Measurements from ENCODE around the gene CDC14A.
A peak's percentile ranks its signal among the peaks of the same experiment; 100 is the strongest.

The CDC14A gene

DNA sequence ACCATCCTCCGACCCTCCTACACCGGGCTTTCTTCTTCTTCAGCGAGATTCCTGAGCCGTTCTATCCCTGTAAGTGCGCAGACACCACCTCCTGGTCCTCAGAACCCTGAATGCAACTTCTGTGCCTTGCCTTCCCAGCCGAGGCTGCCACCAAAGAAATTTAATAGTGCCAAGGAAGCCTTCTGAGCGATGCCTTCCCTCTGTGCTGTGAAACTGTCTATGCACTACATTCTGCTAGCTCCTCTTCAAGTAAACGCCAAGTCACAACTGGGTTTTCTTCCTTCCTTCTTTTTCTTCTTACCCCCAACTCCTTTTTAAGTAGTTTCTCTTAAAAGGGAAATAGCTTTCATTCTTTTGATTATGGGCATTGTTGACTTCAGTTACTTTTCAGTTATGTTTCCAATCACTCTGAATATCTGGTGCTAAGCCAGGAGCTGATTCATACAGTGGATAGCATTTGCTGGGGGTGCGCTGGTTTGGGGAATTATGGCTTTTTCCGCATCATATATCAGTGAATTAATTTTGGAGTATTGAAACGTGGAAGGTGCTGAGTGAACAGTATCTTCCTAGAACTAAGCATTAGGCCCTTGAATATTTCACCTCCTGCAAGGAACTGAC is 147.0 kb downstream of the CDC14A start:
- no peak for DNase-seq

DNA sequence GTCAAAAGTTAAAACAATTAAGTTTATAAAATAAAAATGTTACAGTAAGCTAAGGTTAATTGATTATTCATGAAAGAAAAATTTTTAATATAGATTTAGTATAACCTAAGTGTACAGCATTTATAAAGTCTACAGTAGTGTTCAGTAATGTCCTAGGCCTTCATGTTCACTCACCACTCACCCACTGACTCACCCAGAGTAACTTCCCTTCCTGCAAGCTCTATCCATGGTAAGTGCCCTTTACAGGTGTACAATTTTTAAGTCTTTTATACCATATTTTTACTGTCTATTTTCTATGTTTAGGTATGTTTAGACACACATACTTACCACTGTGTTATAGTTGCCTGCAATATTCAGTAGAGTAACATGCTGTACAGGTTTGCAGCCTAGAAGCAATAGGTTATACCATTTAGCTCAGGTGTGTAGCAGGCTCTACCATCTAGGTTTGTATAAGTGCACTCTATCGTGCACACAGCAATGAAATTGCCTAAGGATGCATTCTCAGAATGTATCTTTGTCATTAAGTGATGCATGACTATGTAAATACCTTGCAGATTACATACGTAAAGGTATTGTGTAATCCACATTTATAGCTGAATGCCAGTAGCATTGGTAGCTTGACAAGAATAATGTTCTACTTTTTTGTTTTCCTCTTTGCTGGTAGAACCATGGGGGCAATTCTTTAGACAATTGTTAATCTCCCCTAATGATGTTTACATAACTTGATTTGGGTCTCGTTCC is 149.9 kb downstream of the CDC14A start:
- DNase-seq: no peak

DNA sequence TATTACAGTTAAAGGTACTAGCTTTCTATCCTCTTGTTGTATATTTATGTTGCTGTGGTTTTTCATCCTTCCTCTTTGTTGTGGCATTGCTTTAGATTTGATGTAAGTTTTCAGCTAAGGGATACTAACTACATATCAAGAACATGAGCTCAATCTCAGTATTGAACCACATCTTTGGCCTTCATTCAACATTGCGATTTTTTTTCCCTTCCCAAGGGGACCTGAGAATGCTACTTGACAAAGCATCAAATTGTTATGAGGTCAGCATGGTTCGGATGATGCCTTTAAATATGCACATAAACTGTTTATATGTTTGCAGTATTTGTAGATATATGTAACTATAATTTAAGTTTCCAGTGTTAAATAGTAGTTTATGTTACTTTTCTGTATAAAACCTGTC is 153.9 kb downstream of the CDC14A start:
- no peak for DNase-seq

DNA sequence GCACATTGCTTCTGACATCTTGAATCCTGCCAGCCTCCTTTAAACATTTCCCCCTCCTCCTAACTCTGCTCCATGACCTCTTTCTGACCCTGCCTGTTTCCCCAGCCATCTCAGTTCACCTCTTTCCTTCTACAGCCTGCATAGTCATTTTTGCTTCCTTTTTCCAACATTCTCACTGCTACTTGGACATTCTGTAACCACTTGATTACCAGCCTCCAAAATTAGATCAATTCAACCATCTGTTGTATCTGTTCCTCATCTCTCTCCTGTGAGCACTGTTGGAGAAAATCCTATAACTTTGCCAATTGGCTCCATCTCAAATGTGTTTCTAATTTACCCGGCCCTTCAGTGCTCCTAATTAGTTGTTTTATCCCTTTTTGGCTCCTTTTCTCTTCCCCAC is 158.1 kb downstream of the CDC14A start:
- no peak for DNase-seq

DNA sequence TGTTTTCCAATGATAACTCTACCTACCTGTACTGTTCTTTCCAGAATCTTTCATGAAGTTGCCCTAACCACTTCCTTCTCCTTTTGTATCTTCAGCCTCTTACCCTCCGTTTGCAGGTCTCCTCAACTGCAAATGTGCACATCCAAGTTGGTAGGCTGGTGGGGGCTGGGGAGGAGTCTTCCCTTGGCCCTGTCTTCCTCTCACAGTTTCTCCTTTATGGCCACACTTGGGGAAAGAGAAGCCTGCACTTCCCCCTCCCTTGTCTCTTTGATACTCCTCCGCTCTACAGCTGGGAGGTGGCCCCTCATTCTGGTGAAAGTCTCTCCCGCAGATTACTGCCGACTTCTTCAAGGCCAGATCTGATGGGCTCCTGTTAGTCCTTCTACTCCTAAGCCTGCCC is 158.8 kb downstream of the CDC14A start:
- DNase-seq: no peak

DNA sequence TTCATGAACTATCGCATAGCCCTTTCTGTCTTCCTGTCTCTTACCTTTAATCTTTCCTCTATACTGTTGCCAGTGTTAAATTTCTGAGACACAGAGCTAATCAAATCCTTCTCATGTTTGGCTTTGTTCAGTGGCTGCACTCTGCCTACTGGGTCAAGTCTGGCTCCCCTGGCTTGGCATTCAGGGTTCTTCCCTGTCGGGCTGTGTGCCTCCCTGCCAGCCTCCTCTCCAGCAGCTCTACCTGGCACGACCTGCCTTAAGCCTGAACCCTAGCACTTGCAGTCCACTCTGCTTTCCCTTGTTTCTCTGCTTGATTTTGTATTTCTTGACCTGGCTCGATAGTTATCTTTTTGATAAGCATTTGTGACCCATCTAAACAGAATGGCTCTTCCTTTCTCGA is 159.5 kb downstream of the CDC14A start:
- no peak for DNase-seq

DNA sequence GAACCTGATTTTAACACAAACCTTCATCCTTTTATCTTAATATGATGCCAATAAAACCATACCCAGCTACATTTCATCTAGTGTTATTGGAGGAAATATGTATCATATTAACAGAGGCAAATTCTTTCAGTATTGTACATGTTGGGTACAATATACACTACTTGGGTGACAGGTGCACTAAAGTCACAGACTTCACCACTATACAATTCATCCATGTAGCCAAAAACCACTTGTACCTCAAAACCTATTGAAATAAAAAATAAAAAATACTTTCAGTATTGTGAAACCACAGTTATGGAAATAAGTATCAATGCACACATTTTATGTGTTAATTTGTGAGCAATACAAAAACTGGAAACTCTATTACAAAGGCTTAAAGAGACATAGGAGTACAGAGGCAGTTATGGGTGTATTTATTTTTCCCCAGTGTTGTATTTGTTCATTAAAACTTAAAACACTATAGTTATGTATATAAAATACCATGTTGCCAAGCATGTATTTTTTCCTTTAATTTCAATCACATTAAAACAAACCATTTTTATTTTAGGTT is 160.6 kb downstream of the CDC14A start:
- no peak for DNase-seq

DNA sequence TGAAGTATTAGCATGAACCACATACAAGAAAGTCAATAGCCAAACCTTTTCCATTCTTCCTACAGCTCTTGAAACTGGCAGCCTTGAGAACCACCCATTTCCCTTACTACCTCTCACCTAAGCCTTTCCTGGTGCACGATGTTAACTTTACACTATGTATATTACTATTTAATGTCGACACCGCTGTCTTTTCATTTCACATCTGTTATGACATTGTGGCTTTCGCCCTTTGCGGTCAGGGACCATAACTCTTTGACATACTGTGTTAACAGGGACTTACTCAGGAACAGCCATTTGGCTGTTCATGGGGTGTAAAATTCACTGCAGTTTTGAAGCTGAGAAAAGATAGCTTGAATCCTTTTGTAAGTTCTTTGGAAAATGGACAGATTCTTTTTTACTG is 164.6 kb downstream of the CDC14A start:
- DNase-seq: no peak

DNA sequence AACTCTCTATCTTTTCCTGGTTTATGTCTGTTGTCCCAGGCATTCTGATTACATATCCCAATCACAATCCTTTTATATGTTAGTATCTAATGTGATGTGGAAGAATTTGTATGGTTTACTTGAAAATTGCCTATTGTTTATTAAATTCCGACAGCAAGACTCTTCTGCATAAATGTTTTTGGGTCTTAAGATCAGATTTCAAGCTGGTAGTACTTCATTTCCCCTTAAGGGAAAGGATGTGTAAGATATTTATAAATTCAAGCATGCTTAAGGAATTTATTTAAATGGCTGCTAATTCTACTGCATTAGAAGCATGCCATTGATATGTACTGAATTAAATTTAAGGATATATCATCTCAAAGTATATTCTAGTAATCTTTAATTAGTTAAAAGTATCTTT is 165.2 kb downstream of the CDC14A start:
- DNase-seq: no peak

DNA sequence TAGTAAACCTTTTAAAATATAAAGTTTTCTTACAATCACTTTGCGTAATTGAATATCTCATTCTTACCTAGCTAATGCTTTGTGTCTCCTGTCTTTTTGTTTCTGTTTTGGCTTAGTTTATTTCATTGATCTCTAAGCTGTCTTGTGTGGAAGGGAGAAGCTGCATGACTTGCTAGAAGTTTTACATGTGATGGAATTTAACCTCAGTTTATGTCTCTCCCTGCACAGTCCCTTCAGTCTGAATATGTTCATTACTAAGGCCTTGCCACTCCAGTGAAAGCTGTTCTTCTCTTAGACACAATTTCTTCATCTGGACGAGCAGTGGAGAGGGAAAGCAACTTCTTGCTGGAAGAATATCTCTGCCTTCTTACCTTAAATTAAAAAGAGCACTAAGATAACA is 165.7 kb downstream of the CDC14A start:
- no peak for DNase-seq

DNA sequence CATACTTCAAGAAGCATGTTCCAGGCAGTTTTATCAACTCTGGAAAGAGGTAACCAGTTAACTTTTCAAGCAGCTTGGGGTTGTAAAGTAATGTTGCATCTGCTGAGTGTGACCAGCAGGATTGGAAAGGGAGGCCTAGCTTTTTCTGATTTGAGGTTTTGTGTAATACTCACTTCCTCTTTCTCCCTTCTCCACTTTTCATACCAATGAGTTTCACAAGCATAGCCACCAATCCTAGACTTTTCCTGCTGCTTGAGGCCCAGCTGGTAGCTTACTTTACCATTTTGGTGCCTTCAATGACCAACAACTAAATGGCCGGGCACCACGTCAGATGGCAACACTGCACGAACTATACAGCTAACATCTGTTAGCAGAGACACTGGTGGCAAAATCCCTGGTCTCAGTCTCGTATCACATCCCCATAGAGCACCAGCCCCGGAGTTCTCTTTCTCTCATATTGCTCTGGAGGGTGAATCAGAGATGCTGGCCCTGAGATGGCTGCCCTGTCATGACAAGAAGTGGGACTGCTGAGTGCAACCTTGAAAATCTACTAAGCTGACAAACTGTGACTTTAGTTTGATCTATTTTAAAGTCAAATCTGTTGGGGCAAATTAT is 170.8 kb downstream of the CDC14A start:
- DNase-seq: no peak

DNA sequence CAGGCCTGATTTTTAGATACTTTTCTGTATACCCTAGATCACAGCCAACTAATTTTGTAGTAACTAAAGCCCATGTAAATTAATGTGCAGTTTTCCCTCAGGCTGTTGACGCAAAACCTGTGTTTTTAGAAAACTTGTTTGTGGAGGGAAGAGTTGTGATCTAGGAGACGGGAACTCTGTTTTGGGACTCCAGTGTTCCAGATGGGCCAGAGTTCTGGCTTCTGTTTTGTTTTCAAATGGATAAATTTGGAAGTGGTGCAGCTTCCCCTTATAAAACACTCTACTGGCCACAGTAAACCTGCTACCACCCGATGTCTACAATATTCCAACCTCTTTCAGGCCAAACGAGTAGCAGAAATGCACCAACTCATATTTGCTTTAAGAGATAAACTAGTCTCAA is 172.0 kb downstream of the CDC14A start:
- DNase-seq: no peak

DNA sequence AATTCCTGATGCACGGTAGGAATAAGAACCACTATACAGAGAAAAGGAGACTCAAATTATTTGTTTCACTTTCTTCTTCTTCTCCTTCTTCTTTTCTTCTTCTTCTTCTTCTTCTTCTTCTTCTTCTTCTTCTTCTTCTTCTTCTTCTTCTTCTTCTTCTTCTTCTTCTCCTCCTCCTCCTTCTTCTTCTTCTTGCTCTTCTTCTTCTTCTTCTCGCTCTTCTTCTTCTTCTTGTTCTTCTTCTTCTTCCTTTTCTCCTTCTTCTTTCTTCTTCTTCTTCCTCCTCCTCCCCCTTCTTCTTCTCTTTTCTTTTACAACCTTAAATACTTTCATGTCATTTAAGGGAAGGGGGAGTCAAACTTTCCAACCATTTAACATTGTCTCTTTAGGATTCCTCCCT is 174.6 kb downstream of the CDC14A start:
- no peak for DNase-seq

DNA sequence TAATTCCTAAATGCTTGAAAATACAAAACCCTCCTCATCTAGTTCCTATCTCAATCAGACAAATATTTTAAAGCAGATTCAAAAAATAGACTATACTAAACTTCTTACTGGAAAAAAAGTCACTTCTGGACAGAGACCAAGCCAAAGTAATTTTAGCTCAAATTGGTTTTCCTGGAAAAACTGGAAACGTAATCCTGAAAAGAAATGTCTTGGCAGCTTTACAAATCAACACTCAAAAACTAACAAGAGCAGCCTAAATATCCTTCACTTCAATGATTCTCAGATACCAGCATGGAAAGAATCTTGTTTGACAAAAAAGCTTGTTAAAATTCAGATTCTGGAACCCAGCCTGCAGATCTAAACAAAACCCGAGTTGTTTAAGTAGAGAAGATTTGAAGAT is 176.6 kb downstream of the CDC14A start:
- DNase-seq: no peak

DNA sequence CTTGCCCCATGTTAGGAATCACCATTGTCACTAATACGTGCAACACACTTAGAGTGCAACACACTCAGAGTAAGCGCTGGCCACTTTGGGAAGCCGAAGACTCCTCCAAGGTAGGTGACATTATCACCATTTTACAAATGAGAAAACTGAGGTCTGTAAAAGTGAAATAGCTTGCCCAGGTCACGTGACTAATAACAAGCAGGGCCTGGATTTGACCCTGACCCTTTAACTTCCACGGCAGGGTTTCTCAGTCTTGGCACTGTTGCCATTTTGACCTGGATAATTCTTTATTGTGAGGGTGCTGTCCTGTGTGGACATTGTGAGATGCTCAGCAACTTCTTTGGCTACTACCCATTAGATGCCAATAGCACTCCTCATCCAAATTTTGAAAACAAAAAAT is 177.8 kb downstream of the CDC14A start:
- no peak for DNase-seq

DNA sequence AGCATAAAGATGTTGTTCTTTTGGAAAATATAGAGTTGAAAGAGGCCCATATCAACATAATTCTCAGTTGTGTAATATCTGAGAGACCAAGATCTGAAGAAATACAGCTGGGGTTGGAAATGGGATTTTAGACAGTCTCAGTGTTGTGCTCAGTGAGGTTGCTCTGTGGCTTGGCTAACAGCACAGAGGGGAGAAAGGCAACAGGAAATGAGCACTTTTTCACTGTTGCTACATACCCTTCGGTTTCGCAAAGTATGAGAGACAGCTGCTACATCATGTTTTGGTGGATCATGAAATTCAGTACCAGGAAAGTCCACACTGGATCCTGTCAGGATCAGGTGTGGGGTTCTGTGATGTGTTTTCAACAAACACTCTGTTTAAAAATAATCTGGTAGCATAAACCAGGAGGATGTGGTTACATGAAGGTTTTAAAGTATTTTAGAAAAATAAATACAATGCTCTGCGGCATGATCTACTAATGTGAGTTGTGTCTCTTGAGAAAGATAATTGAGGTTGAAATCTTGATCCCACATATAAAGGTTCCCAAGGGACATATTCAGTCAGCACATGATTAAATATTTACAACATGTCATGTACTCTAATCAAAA is 178.7 kb downstream of the CDC14A start:
- no peak for DNase-seq

DNA sequence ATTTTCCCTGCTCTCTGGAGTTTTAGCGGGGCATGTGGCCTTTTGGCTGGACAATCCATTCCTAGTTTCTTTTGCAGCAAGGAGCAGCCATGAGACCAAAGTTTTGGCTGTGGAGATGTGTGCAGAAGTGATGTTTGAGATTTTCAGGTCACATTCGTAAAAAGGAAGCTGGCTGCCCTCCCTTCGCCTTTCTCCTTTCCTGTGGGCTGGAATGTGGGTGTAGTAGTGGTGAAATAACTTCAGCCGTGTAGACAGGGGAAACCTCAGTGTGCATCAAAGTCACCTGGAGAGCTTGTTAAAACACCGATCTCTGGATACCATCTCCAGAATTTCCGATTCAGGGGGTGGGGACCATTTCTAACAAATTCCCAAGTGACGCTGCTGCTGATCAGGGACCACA is 180.3 kb downstream of the CDC14A start:
- DNase-seq: no peak

DNA sequence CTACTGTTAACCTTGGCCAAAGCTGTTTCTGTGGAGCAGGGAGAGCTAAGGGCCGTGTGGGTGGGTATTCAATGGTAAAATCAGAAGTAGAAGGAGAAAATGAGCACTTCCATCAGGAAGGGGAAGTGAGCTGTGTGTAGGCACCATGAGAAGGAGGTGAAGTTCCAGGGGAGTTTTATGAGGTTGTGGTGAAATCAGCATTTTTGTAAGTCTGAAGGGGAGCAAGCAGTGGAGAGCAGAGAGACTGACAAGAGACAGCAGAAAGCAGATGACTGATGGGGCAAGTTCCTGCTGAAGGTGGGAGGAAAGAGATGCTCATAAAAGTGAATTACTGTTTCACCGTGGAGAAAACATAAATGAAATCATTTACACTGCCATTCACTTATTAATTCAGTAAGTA is 183.0 kb downstream of the CDC14A start:
- no peak for DNase-seq

DNA sequence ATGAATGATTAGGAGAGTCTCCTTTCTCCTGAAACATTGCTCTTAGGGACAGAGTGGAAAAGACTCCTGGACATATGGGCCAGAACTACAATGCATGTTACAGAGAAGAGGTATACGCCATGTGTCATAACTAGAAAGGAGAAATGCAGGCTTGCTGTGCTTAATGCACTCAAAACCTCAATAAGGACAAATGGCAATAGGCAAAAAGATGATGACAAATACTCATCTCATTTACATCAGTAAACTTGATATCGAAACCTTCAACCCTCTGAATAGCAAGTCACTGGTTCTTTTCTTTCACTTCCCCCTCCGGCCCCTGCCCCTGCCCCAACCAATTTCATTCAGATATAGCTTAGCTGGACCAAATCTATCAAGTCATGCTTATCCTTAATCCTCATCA is 183.7 kb downstream of the CDC14A start:
- no peak for DNase-seq

DNA sequence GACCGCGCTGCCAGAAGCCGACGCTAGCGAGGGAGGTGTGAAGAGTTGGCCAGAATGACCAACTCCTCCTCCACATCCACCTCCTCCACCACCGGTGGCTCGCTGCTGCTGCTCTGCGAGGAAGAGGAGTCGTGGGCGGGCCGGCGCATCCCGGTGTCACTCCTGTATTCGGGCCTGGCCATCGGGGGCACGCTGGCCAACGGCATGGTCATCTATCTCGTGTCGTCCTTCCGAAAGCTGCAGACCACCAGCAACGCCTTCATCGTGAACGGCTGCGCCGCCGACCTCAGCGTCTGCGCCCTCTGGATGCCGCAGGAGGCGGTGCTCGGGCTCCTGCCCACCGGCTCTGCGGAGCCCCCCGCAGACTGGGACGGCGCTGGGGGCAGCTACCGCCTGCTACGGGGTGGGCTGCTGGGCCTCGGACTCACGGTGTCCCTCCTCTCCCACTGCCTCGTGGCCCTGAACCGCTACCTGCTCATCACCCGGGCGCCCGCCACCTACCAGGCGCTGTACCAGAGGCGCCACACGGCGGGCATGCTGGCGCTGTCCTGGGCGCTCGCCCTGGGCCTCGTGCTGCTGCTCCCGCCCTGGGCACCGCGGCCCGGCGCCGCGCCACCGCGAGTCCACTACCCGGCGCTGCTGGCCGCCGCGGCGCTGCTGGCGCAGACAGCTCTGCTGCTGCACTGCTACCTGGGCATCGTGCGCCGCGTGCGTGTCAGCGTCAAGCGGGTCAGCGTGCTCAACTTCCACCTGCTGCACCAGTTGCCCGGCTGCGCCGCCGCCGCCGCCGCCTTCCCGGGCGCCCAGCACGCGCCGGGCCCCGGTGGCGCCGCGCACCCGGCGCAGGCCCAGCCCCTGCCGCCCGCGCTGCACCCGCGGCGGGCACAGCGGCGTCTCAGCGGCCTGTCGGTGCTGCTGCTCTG is 186.9 kb downstream of the CDC14A start:
- DNase-seq: peak; percentile 37

DNA sequence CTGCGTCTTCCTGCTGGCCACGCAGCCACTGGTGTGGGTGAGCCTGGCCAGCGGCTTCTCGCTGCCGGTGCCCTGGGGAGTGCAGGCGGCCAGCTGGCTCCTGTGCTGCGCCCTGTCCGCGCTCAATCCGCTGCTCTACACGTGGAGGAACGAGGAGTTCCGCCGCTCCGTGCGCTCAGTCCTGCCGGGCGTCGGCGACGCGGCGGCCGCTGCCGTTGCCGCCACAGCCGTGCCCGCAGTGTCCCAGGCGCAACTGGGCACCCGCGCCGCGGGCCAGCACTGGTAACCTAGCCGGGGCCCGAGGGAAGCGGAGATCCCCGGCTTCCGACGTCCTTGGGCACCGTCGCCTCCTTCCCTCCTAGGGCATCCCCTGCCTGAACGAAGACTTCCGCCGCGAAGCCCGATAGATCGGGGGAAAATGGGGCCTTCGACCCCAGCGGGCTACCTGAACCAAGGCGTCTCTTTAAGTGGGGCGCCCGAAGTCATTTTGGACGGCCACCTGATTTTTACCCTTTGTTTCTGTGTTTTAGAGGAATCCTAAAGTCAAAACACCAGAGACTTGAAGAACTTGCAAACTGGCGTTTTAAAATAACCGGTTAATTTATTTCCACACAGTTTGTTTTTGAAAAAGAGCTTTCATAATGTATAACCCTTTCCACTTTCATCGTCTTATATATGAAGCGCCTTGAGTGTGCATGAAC is 187.7 kb downstream of the CDC14A start:
- peak; percentile 23 for DNase-seq

DNA sequence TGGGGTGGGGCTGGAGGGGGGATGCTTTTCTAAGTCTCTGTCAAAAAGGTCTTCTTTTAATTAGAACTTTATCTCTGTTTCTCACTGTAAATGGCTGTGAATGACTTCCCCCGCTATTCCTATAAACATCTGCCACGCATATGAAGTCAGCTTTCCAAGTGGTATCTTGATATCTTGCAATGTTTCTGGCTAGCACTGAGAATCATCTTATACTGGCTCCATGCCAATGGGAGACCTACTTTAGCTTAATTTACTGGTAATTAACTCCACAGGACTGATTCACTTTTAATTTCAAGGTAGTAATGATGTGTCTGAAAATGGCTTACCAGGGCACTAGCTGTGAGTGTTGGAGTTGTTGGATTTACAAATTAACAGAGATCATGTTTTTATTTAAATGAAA is 190.0 kb downstream of the CDC14A start:
- no peak for DNase-seq

Measured in activated naive CD4-positive, alpha-beta T cell treated with Interleukin-2 at 50 U/mL for 16 hours (primary cell).